HepG2 (cell line): ENCODE results near the gene COPZ2. TPM values are rescaled to one million over a fixed set of nuclear protein-coding genes. Genes with fewer than 3 reads are reported as not detected.
A peak's percentile ranks its signal among the peaks of the same experiment; 100 is the strongest.
"Not testable (repeated sequence)": the region's sequence is repeated elsewhere in the genome, so short reads cannot be mapped to it uniquely, and the experiment has no call there.

ENCODE experiments used
- ATAC-seq: fragments of 200-7000 bp; cut with Tn5 transposase; 3 replicates; pipeline ENCODE4 v1.9.1; 2020; ENCODE audit warnings: mild to moderate bottlenecking, moderate library complexity
- BruUV-seq: library from RNA; stranded (reverse); fragments of 400-500 nt; replicated peaks from 2 replicates; lab custom pipeline; 2021; lab: Mats Ljungman, UMichigan
- CTCF ChIA-PET: fragments of 300-600 bp; formaldehyde crosslinking; extraction: SDS; loops from one replicate; lab custom pipeline; 2021; ENCODE audit warnings: low total read pairs, inconsistent platforms, low intra/inter-chr PET ratio; lab: Yijun Ruan, JAX
- POLR2A ChIA-PET: fragments of 350-600 bp; sonication (Branson Sonifier 250); formaldehyde crosslinking; loops from one replicate; lab custom pipeline; 2020; ENCODE audit warnings: antibody characterized with exemption, inconsistent platforms; lab: Yijun Ruan, JAX
- DNase-seq: peaks from one replicate; pipeline ENCODE4 v3.0.0-alpha.2; 2015; ENCODE audit warnings: low spot score
- FAIRE-seq: peaks from 3 replicates; lab custom pipeline; 2011; peaks lifted over from hg19 to GRCh38; lab: Jason Lieb, UNC
- H2AFZ ChIP-seq: one replicate; pipeline ENCODE4 v1.6.1; 2011; ENCODE audit warnings: low read length, inconsistent platforms
- H3K27ac ChIP-seq: fragments of 300-600 bp; 3 replicates; pipeline ENCODE4 v1.8.0; 2011; ENCODE audit warnings: mixed run types, mild to moderate bottlenecking, mixed read lengths, low read length, inconsistent platforms; ENCODE audit not compliant: insufficient read depth; ENCODE audit errors: extremely low read length
- H3K27me3 ChIP-seq, 2 experiments: fragments of 200-600 bp in 1 of 2; 2 replicates in 1 of 2; 3 replicates in 1 of 2; pipeline versions ENCODE4 v1.6.0 to v1.8.0; 2011; ENCODE audit warnings: low read length in 2 of 2, mild to moderate bottlenecking in 2 of 2, moderate library complexity in 2 of 2, inconsistent platforms in 1 of 2; ENCODE audit not compliant: insufficient read depth in 2 of 2, control insufficient read depth in 1 of 2
- H3K36me3 ChIP-seq, 2 experiments: fragments of 200-600 bp in 1 of 2; replicated peaks in 1 of 2; 2 replicates in 1 of 2; 3 replicates in 1 of 2; pipeline versions ENCODE4 v1.5.1 to v1.8.0; 2011; ENCODE audit warnings: low read length in 2 of 2, inconsistent platforms in 1 of 2; ENCODE audit not compliant: insufficient read depth in 2 of 2, control insufficient read depth in 1 of 2
- H3K4me1 ChIP-seq: 2 replicates; pipeline ENCODE4 v1.5.1; 2012; ENCODE audit warnings: low read length, inconsistent platforms; ENCODE audit not compliant: insufficient read depth
- H3K4me2 ChIP-seq: 2 replicates; pipeline ENCODE4 v1.6.0; 2011; ENCODE audit warnings: low read depth, low read length, inconsistent platforms
- H3K4me3 ChIP-seq, 3 experiments: fragments of 200-600 bp in 1 of 3; sonication (generic), shearing (Covaris generic) in 1 of 3; replicated peaks in 1 of 3; 2 replicates each; pipeline ENCODE4 v1.5.1; 2011 to 2016; ENCODE audit warnings: low read length in 3 of 3, inconsistent platforms in 2 of 3, low read depth in 2 of 3, mild to moderate bottlenecking in 2 of 3, control low read depth in 1 of 3, mixed read lengths in 1 of 3; ENCODE audit not compliant: insufficient read depth in 1 of 3
- H3K79me2 ChIP-seq: one replicate; pipeline ENCODE4 v1.6.1; 2011; ENCODE audit warnings: low read length, inconsistent platforms; ENCODE audit not compliant: insufficient read depth
- H3K9ac ChIP-seq: 2 replicates; pipeline ENCODE4 v1.6.0; 2011; ENCODE audit warnings: mild to moderate bottlenecking, low read depth, low read length, inconsistent platforms; ENCODE audit not compliant: insufficient read depth
- H3K9me3 ChIP-seq: 2 replicates; pipeline ENCODE4 v1.5.1; 2012; ENCODE audit warnings: mild to moderate bottlenecking, low read length
- H4K20me1 ChIP-seq: 2 replicates; pipeline ENCODE4 v1.6.0; 2011; ENCODE audit warnings: inconsistent platforms, mild to moderate bottlenecking, low read length, moderate library complexity; ENCODE audit not compliant: insufficient read depth
- CENPT ChIP-seq: sonication (generic); formaldehyde crosslinking; IDR thresholded peaks from 2 replicates; pipeline ENCODE4 v1.8.0; 2022; ENCODE audit warnings: low read depth, mild to moderate bottlenecking, moderate library complexity, missing genetic modification reagents
- FOSL2 ChIP-seq: sonication (generic); formaldehyde crosslinking; IDR thresholded peaks from 2 replicates; pipeline ENCODE4 v1.4.0; 2020; ENCODE audit warnings: missing genetic modification reagents
- IRF2 ChIP-seq: IDR thresholded peaks from 2 replicates; pipeline ENCODE4 v1.6.1; 2018; ENCODE audit warnings: missing genetic modification reagents, missing compliant biosample characterization
- MAFF ChIP-seq: IDR thresholded peaks from 2 replicates; pipeline ENCODE4 v1.6.1; 2011; ENCODE audit warnings: low read depth, low read length, improper control_type of control experiment
- MAFK ChIP-seq, 2 experiments: IDR thresholded peaks in 1 of 2; conservative IDR thresholded peaks in 1 of 2; 2 replicates each; pipeline ENCODE4 v1.6.1; 2011; ENCODE audit warnings: improper control_type of control experiment in 2 of 2, low read length in 2 of 2
- NAIF1 ChIP-seq: sonication (generic); formaldehyde crosslinking; IDR thresholded peaks from 2 replicates; pipeline ENCODE4 v1.5.0; 2020; ENCODE audit warnings: mild to moderate bottlenecking, missing genetic modification reagents, borderline replicate concordance
- NFE2L2 ChIP-seq: fragments of 150-350 bp; IDR thresholded peaks from 2 replicates; pipeline ENCODE4 v1.6.1; 2014; ENCODE audit warnings: low read length
- PHB2 ChIP-seq: fragments of 450-650 bp; IDR thresholded peaks from 2 replicates; pipeline ENCODE4 v1.6.1; 2018; ENCODE audit not compliant: partially characterized antibody
- PTBP1 ChIP-seq: fragments of 200-400 bp; formaldehyde crosslinking; IDR thresholded peaks from 2 replicates; pipeline ENCODE4 v1.6.1; 2018; ENCODE audit warnings: low read length, low read depth; ENCODE audit not compliant: poor library complexity, severe bottlenecking
- SPEN ChIP-seq: sonication (generic); formaldehyde crosslinking; IDR thresholded peaks from 2 replicates; pipeline ENCODE4 v1.5.1; 2020; ENCODE audit warnings: low read depth, mild to moderate bottlenecking, missing genetic modification reagents
- TFAP4 ChIP-seq: sonication (generic); IDR thresholded peaks from 2 replicates; pipeline ENCODE4 v1.6.1; 2016; ENCODE audit warnings: low read depth, borderline replicate concordance
- ZNF350 ChIP-seq: sonication (generic); formaldehyde crosslinking; IDR thresholded peaks from 2 replicates; pipeline ENCODE4 v1.4.0; 2020; ENCODE audit warnings: mild to moderate bottlenecking, low read depth, missing genetic modification reagents, borderline replicate concordance
- ZNF530 ChIP-seq: sonication (generic); formaldehyde crosslinking; IDR thresholded peaks from 2 replicates; pipeline ENCODE4 v1.5.0; 2020; ENCODE audit warnings: low read depth, mild to moderate bottlenecking, missing genetic modification reagents
- ZNF776 ChIP-seq: sonication (generic); formaldehyde crosslinking; IDR thresholded peaks from 2 replicates; pipeline ENCODE4 v1.4.0; 2020; ENCODE audit warnings: mild to moderate bottlenecking, missing genetic modification reagents
- ZNF800 ChIP-seq: sonication (generic); formaldehyde crosslinking; IDR thresholded peaks from 2 replicates; pipeline ENCODE4 v1.4.0; 2020; ENCODE audit warnings: missing genetic modification reagents
- WGBS: methylation state at CpG from one replicate; pipeline ENCODE4 v1.1.6; 2017; ENCODE audit warnings: low lambda C conversion rate; 5-methylcytosine and 5-hydroxymethylcytosine counted together
- in situ Hi-C: cut with HindIII; loops from 2 replicates; pipeline ENCODE4 v1.10.0; 2017; ENCODE audit warnings: low pct_unique_long_range_greater_than_20kb; ENCODE audit not compliant: extremely low pct_ligation_motif_present
- intact Hi-C: fragments of 100-400 bp; cut with micrococcal nuclease; formaldehyde crosslinking; loops from one replicate; pipeline ENCODE4 v1.10.0; 2022; ENCODE audit not compliant: unreplicated experiment
- polyA plus RNA-seq, 8 experiments: library from polyadenylated mRNA; depleted of rRNA in 3 of 8; stranded (reverse) in 7 of 8; unstranded in 1 of 8; fragments of >200 nt; fragmentation: Illumina TruSeq in 4 of 8; extraction: Trizol in 4 of 8; gene quantifications; 2 replicates each; pipeline versions ENCODE4 v1.2.1 to v1.2.3, GENCODE V29; 2011 to 2016; ENCODE audit warnings: low read depth in 4 of 8, missing spikeins in 1 of 8, mixed read lengths in 1 of 8; ENCODE audit not compliant: insufficient read depth in 1 of 8
- total RNA-seq, 5 experiments: library from RNA; depleted of rRNA; stranded (reverse); fragments of >200 nt; fragmentation: Illumina TruSeq; extraction: Trizol; gene quantifications; 2 replicates each; pipeline ENCODE4 v1.2.3, GENCODE V29; 2016; ENCODE audit warnings: low read depth in 1 of 5

Gene COPZ2
- total and polyA plus RNA-seq, 2 of the 13 experiments (the other 11 are each of a cell fraction or from before 2014, with no cell fraction given): 0.61 to 1.5 TPM

GRCh38 chr17:48002266-48002915, 35.2 kb downstream of the COPZ2 start (continued):
- no peak for TF ChIP-seq ZNF530
- TF ChIP-seq FOSL2 (CRISPR knock-in tag): no peak
- TF ChIP-seq PTBP1: no peak
- TF ChIP-seq ZNF776 (CRISPR knock-in tag): no peak
- TF ChIP-seq CENPT: no peak
- TF ChIP-seq MAFK (conservative IDR thresholded peaks at IDR 0.05 in 1 of 2, IDR thresholded peaks at IDR 0.05 in 1 of 2; ENCODE audit: low read length in 2 of 2): peak; percentile 54 to 68; a peak in 3 of 4 replicates
- TF ChIP-seq ZNF350 (CRISPR knock-in tag): no peak
- peak; percentile 91 for TF ChIP-seq NFE2L2
- TF ChIP-seq SPEN (CRISPR knock-in tag): no peak
- TF ChIP-seq ZNF800: no peak
- TF ChIP-seq PHB2: no peak
- no peak for TF ChIP-seq IRF2 (CRISPR knock-in tag)
- TF ChIP-seq TFAP4: 0 out of 2 replicates have a peak, but pooled peaks have one; percentile 33
- TF ChIP-seq MAFF: peak; percentile 71
- TF ChIP-seq NAIF1 (CRISPR knock-in tag): no peak

- H3K9ac ChIP-seq, H3K27ac ChIP-seq, H3K9me3 ChIP-seq, in situ Hi-C loops, POLR2A ChIA-PET, intact Hi-C loops, H2AFZ ChIP-seq, ATAC-seq, H3K4me3 ChIP-seq, H3K79me2 ChIP-seq, H3K4me2 ChIP-seq, DNase-seq, CTCF ChIA-PET, H3K36me3 ChIP-seq, BruUV-seq, H4K20me1 ChIP-seq, FAIRE-seq: not testable (repeated sequence)
- Histone ChIP-seq H3K27me3 (peaks cover 2 to 26% of the 10 kb centered on the region in 2 experiments; a peak in 4 of 5 replicates), H3K4me1 (peaks cover 12% of the 10 kb centered on the region)
- WGBS: 73% methylated on average over 5 of the region's 5 CpGs
These were observed 35.9 kb downstream of the COPZ2 start for GRCh38 chr17:48001657-48002056.
